8988T (cell line): ENCODE measurements around the gene BACH2.

Source experiments
- DNase-seq: peaks from one replicate; pipeline ENCODE4 v3.0.0; 2011

Gene BACH2

DNA sequence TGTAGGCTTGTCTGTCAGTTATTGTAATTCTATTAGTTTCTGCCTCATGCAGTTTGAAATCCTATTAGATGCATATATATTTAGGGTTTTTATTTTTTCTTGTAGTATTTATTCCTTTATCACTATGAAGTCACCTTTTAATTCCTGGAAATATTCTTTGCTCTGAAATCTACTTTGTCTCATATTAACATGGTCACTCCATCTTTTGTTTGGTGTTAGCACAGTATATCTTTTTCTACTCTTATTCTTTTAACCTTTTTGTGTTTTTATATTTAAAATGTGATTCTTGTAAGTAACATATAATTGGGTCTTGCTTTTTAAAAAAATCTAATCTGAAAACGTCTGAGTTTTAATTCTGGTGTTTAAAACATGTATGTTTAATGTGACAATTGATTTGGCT, 280.8 kb downstream of the BACH2 start:
- DNase-seq, result no peak

DNA sequence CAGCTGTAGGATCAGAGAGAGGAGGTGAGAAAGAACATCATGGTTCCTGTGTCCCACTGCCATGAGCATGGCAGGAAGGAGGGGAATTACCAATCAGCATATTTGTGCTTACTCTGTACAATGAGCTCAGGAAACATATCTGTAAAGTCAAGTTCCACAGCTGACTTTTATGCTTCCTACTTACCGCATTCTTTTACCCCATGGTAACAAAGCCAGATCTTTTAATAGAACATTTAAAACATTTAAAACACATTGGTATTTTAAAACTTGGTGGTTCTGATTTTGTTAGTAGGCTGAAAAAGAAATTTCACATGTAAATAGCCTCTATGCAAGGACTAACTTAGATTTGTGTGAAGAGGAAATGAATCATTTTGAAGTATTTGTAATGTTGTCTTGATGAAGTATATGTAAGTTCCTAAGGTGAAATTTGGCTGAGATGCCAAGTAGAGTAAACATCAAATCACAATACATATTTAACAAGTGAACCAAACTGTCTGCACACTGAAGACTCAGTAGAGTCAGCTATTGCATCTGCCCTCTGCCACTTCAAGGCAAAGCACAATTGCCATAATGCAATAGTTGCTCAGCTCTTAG, 287.6 kb downstream of the BACH2 start:
- no peak for DNase-seq

DNA sequence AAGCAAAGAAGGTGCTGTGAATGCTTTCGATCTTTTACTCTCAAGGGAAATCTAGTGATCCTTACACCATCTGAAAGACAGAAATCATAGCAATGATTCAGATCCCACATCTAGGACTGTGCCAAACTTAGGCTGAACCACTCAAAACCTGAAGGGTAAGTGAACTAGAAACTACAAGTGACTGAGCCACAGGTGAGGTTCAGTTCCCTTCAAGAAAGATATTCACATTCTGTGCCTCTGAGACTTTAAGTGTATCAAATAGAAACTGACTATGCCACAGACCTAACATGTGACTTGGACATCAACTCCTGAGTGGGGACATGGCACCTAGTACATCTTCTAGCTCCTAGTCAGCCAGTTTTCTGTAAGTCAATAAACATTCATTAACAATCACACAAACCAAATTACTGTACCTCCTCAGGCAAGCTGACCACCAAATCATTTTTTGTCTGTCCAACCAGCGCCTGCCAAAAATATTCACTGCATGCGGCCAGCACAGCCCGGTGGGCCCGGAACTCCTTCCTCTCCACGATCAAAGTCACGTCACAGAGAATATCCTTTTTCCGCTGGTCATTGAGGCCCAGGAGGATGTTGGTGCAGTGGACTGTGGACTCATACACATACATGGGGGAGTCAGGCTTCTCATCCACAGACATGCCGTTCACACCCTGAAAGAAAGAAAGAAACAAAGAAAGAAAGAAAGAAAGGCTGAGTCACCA, 288.3 kb downstream of the BACH2 start:
- no peak for DNase-seq

GRCh38 chr6:90005048-90005827, 291.4 kb downstream of the BACH2 start:
- no peak for DNase-seq

DNA sequence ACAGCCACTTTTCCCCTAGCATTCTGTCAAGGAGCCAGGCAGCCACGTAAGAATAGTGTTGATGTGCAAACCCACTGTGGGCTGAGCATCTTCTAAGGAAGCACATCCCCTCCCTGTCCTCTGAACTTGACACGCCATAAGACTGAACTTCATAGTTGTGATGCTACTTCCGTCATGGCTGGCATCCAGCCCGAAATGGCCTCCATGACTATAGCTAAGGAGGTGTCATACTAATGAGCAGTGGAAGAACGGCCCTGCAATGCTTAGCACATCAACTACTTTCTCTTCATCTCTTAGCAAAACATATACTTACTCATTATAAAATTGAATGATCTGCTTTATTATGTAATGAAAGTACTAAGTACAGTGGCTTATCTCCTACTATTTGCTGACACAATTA, 292.1 kb downstream of the BACH2 start:
- DNase-seq, result no peak

DNA sequence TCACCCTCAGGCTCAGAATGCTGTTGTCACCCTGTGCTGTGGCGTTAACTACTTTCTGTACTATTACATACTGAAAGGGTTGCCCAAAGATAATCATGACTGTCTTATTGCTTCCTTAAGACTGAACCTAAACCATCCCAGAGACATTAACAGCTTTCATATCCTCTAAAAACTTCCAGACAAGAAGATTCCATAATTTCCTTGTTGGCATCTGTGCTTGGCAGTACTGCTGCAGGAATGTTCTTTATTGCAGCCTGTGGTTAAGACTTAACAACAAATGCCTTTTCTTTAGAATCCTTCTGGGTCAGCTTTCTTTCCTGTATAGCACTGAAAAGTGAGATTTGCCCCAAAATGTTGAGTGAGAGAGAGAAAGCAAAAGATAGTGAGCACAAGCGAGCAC, 292.7 kb downstream of the BACH2 start:
- DNase-seq, result no peak

DNA sequence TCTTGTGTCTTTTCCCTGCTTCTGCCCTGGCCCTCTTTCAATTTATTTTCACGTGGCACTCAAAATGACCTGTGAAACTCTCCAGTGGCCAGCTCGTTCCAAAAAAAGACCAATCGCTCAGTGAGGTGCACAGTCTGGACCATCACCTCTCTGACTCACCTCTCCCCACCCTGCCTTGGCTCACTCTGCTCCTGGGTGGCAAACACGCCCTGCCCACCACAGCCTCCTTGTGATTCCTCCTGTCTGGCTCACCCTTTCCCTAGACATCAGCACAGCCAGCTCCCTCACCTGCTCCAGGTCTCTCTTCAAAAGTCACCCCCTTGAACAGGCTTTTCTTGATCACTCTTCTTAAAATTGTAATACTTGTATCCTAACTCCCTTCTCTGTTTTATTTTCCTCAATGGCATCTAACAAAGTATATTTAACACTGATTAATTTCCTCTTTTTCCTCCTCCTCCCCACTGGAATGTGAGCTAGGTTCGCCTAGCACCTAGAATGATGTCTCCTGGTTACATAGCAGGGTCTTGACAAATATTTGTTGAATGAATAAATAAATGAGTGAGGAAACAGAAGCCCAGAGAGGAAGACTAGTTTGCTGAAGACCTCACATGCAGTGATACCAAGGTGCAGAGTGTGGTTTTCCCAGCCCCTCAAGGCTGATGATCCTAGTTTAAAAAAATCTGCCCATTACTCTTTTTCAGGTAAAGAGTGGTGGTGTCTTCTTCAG, 293.4 kb downstream of the BACH2 start:
- no peak for DNase-seq

DNA sequence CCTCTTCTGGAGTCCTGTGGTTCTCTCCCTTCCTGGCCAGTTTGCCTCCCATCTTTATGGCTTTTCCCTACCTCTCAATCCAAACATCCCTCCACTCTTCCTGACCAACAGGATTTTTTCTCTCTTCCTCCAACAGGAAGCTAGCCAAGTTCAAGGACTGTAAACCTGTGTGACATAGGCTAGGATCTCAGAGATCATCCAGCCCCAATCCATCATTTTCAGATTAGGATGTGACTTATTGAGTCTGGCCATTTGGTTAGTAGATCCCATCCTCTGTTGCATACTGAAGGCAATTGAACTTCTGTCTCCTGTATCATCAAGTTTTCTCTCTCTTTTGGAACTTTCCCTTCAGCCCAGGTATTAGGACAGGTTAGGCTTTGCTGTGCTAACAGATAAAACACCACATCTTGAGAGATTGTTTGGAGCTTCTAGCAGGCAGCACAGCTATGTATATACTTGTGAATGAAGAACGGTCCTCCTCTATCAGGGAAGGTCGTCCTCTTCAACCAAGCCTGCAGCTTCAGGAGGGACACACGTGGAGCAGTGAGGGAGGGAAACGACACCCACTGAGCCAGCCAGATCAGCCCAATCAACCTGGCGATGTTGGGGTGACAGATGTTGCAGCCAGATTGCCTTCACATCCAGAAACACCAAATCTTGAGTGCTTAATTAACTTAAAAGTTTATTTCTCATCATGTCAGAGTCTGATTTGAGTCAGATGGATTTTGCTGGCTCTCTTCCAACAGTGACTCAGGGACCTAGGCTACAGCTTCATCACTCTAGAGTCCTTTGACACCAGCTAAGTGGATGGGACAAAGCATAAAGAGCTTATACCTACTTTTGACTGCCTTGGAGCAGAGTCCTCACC, 295.5 kb downstream of the BACH2 start:
- DNase-seq, result no peak

DNA sequence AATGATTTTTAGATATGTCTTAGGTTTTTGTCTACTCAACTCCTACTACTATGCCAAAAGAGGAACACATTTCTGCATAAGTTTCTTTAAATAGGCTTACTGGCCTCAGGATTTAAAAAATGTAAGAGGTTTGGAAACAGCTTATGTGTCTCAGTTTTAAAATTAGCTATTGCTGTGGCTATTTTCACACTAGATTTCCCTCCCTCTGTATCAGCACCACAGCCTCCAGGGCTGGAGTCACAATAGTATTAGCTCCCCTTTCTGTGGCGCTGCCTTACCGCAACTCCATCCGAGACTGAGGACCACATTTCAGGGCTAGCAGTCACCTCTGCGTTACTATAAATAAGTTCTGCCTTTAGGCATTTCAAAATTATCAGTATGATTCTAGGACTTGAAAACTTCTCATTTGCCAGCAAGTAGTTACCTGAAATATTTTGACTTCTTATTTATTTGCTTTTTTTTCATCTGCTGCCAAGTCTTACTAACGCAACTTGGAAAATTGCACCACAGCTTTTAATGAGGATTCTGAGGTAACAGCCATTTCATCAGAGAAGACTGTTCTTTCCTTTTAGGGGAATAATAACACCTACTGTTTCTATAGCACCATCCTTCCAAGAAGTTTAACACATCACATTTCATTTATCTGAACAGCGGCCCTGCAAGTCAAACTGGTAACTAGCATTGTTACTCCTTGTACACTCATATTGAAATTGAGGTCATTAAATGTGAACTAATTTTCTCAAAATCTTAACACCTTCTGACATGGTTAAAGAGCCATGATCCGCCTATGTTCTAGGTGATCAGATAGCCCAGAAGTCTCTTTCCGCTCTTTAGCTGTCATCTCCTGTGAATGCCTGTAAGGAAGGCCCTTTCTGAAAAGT, 296.5 kb downstream of the BACH2 start:
- DNase-seq, result no peak

- DNase-seq, result no peak
Observed at GRCh38 chr6:89999154-89999553, 297.5 kb downstream of the BACH2 start.

DNA sequence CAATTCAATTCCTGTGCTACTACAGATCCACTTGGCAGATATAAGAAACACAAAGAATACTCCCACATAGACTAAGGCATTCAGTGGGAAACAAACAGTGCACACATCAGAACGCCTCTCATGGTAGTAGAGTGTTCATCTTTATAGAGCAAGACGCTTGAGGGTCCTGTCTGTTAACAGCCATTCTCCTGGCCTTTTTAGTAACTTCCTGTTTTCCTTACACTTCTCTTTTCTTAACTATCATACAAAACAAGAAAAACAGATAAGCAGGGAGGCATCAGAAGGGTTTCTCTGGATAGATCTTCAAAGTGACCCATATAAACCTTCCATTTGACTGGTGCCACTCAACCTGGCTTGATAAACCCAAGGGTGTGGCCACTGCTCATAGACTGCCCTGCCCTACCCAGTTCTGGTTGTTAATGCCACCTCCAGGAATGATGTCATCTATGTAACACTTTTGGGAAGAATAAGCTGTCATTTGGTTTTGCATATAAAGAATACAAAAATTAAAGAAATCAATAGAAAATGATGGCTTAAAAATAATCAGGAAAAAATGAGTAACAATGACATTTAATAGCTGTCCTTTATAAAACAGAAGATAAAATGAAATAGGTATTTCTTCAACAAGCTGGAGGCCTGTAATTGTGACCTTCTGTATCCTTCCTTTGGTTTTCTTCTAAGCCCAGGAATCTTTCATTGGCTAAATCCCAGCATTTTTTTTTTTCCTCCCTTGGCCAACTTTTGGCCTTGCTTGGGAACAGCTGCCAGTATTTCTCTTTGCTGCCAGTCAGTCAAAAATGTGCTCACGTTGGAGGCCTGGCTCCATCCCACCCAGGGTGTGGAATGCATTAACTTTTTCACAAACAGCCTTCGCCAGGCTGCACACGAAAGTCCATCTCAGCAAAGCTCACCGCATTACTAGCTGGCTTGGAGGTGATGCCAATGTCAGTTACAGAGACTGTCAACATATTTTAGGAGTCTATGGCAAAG, 298.9 kb downstream of the BACH2 start:
- no peak for DNase-seq

GRCh38 chr6:89993411-89993810, 303.2 kb downstream of the BACH2 start:
- no peak for DNase-seq

DNA sequence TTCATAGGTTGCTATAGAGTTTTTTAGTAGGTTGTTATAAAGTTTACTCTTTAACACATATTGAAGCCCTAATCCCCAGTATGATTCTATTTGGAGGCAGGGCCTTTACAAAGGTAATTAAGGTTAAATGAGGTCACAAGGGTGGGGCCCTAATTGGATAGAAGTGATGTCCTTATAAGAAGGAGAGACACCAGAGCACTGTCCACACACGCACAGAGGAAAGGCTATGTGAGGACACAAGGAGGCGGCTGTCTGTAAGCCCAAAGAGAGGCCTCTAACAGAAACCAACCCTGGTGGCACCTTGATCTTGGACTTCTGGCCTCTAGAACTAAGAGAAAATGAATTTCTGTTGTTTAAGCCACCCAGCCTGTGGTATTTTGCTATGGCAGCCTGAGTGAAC, 303.8 kb downstream of the BACH2 start:
- no peak for DNase-seq

- DNase-seq, result no peak
Observed at GRCh38 chr6:89989742-89990141, 306.9 kb downstream of the BACH2 start.

GRCh38 chr6:89987830-89988229, 308.8 kb downstream of the BACH2 start:
- no peak for DNase-seq

GRCh38 chr6:89987140-89987539, 309.5 kb downstream of the BACH2 start:
- DNase-seq, result no peak

GRCh38 chr6:89986650-89987074, 310.0 kb downstream of the BACH2 start:
- DNase-seq, result no peak

DNA sequence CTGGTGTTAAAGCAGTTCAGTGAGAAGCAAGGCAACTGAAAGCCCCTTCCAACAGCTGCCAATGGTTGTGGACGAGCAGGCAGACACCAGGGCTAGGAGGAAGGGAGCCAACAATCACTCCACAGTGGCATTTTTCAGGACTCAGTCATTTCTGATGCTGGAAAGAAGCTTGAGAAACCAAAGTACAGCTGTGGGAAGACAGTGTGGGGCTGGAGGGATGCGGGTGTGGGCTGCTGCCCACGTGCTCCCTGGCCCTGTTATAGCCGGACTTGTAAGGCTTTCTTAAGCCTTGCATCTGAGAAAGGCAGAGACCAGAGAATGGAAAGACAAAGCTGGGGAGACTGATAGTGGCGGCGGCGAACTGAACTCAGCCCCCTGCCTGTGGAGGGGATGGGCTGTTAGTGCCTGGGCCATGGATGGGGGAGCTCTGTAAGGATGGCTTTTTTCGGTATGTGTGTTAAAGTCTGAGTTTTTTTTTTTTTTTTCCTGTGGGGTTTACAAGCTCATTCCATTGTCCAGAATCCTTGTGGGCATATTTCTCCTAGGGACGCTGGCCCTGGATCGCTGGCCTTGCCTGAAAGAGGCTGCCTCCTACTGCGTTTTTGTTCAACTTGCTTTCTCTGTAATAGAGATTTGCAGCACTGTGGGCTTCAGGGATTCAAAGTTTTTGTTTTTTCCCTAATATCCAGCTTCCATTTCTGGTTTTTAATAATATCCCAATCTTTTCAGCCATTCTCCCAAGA, 310.7 kb downstream of the BACH2 start:
- DNase-seq, result no peak
